PC-3 (cell line): Measurements from ENCODE around the gene PCBP3. TPM values are rescaled to one million over a fixed set of nuclear protein-coding genes. Genes with fewer than 3 reads are reported as not detected.

Experiments
- ATAC-seq: fragments of 200-7000 bp; cut with Tn5 transposase; 2 replicates; pipeline ENCODE4 v1.9.1; 2020; ENCODE audit warnings: mild to moderate bottlenecking, moderate library complexity
- BruUV-seq: library from RNA; stranded (reverse); fragments of 400-500 nt; replicated peaks from 2 replicates; lab custom pipeline; 2021; lab: Mats Ljungman, UMichigan
- CTCF ChIA-PET: fragments of 300-600 bp; sonication (Branson Sonifier 250); formaldehyde crosslinking; loops from one replicate; lab custom pipeline; 2022; ENCODE audit warnings: antibody characterized with exemption; lab: Charles Lee
- POLR2A ChIA-PET: fragments of 300-600 bp; sonication (Branson Sonifier 250); formaldehyde crosslinking; loops from one replicate; lab custom pipeline; 2022; ENCODE audit warnings: antibody characterized with exemption; ENCODE audit not compliant: unreplicated experiment; lab: Charles Lee
- DNase-seq: peaks from one replicate; pipeline ENCODE4 v3.0.0-alpha.2; 2015
- H2AFZ ChIP-seq: fragments of 300-600 bp; sonication (generic); 2 replicates; pipeline ENCODE4 v1.6.0; 2016; ENCODE audit warnings: antibody characterized with exemption, low read length
- H3F3A ChIP-seq: fragments of 300-600 bp; sonication (generic); one replicate; pipeline ENCODE4 v1.6.0; 2017; ENCODE audit warnings: antibody characterized with exemption, low read length, control low read depth, mild to moderate bottlenecking; ENCODE audit not compliant: unreplicated experiment
- H3K27ac ChIP-seq: fragments of 300-600 bp; sonication (generic); 2 replicates; pipeline ENCODE4 v1.5.1; 2016; ENCODE audit warnings: mild to moderate bottlenecking, low read length
- H3K27me3 ChIP-seq: fragments of 300-600 bp; sonication (generic); 2 replicates; pipeline ENCODE4 v1.6.1; 2016; ENCODE audit warnings: low read length, mixed read lengths
- H3K36me3 ChIP-seq: fragments of 300-600 bp; sonication (generic); 2 replicates; pipeline ENCODE4 v1.6.1; 2016; ENCODE audit warnings: low read depth, mixed run types, low read length, mixed read lengths
- H3K4me1 ChIP-seq: fragments of 300-600 bp; sonication (generic); 2 replicates; pipeline ENCODE4 v1.5.1; 2016; ENCODE audit warnings: low read length; ENCODE audit not compliant: insufficient read depth
- H3K4me2 ChIP-seq: fragments of 300-600 bp; sonication (generic); 2 replicates; pipeline ENCODE4 v1.6.0; 2016; ENCODE audit warnings: low read length
- H3K4me3 ChIP-seq: fragments of 300-600 bp; sonication (generic); 2 replicates; pipeline ENCODE4 v1.5.1; 2016; ENCODE audit warnings: mild to moderate bottlenecking, low read length, mixed read lengths
- H3K79me2 ChIP-seq: fragments of 300-600 bp; sonication (generic); 2 replicates; pipeline ENCODE4 v1.6.1; 2017; ENCODE audit warnings: low read length, mixed read lengths
- H3K9ac ChIP-seq: fragments of 300-600 bp; sonication (generic); 2 replicates; pipeline ENCODE4 v1.6.0; 2016; ENCODE audit warnings: mild to moderate bottlenecking, low read length
- H3K9me2 ChIP-seq: fragments of 300-600 bp; sonication (generic); replicated peaks from 2 replicates; pipeline ENCODE4 v1.6.1; 2016; ENCODE audit warnings: mixed run types, low read length, mixed read lengths
- H3K9me3 ChIP-seq: fragments of 300-600 bp; sonication (generic); 2 replicates; pipeline ENCODE4 v1.6.1; 2016; ENCODE audit warnings: low read length, mixed read lengths
- H4K20me1 ChIP-seq: fragments of 300-600 bp; sonication (generic); 2 replicates; pipeline ENCODE4 v1.6.1; 2016; ENCODE audit warnings: low read length, mixed read lengths
- EZH2 ChIP-seq: fragments of 300-600 bp; sonication (generic); IDR thresholded peaks from one replicate; pipeline ENCODE4 v1.6.1; 2017; ENCODE audit warnings: antibody characterized with exemption, mild to moderate bottlenecking, low read length; ENCODE audit not compliant: unreplicated experiment
- EZH2phosphoT487 ChIP-seq: fragments of 300-600 bp; sonication (generic); IDR thresholded peaks from 2 replicates; pipeline ENCODE4 v1.6.1; 2018; ENCODE audit warnings: mild to moderate bottlenecking, antibody characterized with exemption, low read length, borderline replicate concordance
- intact Hi-C: fragments of 100-400 bp; cut with micrococcal nuclease; formaldehyde crosslinking; loops from 2 replicates; pipeline ENCODE4 v1.9.0; 2023
- total RNA-seq: library from RNA; depleted of rRNA; stranded (reverse); fragments of >200 nt; gene quantifications from 2 replicates; pipeline ENCODE4 v1.2.3, GENCODE V29; 2014
- TF ChIP-seq, protein P1 (sequence below): fragments of 300-600 bp; sonication (generic); conservative IDR thresholded peaks from 2 replicates; pipeline ENCODE4 v1.5.1; 2017; ENCODE audit warnings: antibody characterized with exemption, low read depth, mild to moderate bottlenecking, low read length

The PCBP3 gene
- total RNA-seq, 1 experiment from 2014 or later = 2.4 TPM

DNA sequence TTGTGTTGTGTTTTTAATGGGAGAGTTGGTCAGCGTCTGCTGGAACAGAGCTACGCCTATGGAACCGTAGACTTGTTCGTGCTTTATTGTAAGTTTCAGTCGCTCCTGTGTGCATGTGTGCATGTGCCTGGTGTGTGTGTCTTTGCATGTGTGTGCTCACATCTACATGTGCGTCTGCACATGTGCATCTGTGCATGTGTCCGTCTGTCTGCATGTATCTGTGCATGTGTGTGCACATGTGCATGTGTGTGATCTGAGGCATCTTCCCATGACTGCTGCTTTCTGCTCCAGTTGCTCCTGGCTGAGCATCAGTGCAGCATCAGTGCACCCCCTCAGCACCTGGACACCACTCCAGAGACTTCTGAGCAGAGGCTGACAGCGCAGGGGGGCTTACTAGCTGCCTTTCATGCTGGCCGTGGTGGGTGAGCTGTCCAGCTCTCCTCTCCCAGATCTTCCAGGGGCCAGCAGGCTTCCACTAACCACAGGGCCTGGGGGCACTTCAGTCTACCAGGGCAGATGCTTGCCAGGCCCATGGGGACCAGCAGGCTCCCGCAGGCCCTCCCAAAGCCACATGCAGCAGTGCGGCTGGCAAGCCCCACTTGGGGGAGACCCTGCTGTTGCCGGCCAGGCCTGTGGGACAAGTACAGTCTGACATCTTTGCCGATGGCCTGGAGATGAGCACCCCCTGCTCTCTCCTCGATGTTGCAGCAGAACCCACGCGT is 47.8 kb upstream of the PCBP3 start:
- Histone ChIP-seq H3K36me3 (no peaks in the 10 kb centered on the region), H3K27ac (no peak overlapping the region), H3K4me2 (no peak overlapping the region), H4K20me1 (no peaks in the 10 kb centered on the region), H3F3A (no peaks in the 10 kb centered on the region), H3K9ac (no peak overlapping the region), H3K4me3 (no peak overlapping the region), H3K9me2 (no peaks in the 10 kb centered on the region), H3K9me3 (no peaks in the 10 kb centered on the region), H2AFZ (no peak overlapping the region), H3K27me3 (peaks cover 20% of the 10 kb centered on the region; the same call in 1 of the 2 replicates), H3K4me1 (no peaks in the 10 kb centered on the region), H3K79me2 (no peaks in the 10 kb centered on the region)
- intact Hi-C loops = loop anchor here (1.0 to 2.0 kb wide), 2 partner anchors 39 to 223 kb away; no protein-coding TSS in a partner anchor
- BruUV-seq = no TSS peak
- DNase-seq = no peak
- POLR2A ChIA-PET = no interaction called here
- no peak for TF ChIP-seq EZH2
- TF ChIP-seq EZH2phosphoT487 = no peak
- TF ChIP-seq, protein P1, sequence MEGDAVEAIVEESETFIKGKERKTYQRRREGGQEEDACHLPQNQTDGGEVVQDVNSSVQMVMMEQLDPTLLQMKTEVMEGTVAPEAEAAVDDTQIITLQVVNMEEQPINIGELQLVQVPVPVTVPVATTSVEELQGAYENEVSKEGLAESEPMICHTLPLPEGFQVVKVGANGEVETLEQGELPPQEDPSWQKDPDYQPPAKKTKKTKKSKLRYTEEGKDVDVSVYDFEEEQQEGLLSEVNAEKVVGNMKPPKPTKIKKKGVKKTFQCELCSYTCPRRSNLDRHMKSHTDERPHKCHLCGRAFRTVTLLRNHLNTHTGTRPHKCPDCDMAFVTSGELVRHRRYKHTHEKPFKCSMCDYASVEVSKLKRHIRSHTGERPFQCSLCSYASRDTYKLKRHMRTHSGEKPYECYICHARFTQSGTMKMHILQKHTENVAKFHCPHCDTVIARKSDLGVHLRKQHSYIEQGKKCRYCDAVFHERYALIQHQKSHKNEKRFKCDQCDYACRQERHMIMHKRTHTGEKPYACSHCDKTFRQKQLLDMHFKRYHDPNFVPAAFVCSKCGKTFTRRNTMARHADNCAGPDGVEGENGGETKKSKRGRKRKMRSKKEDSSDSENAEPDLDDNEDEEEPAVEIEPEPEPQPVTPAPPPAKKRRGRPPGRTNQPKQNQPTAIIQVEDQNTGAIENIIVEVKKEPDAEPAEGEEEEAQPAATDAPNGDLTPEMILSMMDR = no peak
- CTCF ChIA-PET = interaction anchor here (0.8 kb wide), 1 partner anchor 40 kb away, joined by 4 read pairs; no protein-coding TSS in a partner anchor
- no peak for ATAC-seq

DNA sequence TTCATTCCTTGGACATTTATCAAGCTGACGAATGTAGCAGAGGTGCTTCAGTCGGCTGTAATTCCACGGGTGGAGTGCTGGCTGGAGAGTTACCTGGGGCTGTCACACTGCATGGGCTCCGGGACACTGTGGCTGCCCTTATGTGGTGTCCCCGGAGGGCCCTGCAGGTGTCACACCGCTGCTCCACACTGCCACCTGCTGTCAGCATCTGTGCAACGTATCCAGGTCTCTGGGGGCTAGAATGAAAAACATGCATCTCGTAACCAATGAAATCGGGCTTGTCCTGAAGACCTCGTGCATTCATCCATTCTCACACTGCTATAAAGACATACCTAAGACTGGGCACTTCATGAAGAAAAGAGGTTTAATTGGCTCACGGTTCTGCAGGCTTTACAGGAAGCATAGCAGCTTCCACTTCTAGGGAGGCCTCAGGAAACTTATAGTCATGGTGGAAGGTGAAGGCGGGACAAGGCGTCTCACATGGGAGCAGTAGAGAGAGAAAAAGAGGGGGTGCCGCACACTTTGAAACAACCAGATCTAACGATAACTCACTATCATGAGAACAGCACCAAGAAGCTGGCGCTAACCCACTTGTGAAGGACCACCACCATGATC is 46.7 kb upstream of the PCBP3 start:
- ATAC-seq (peak; percentile 98), DNase-seq (peak; percentile 79)
- POLR2A ChIA-PET = no interaction called here
- Histone ChIP-seq H3K4me2 (no peak overlapping the region; the same call in 1 of the 2 replicates), H3K4me3 (no peak overlapping the region), H3K9ac (no peak overlapping the region), H3K79me2 (no peaks in the 10 kb centered on the region), H3K4me1 (no peaks in the 10 kb centered on the region), H4K20me1 (no peaks in the 10 kb centered on the region), H3K36me3 (no peaks in the 10 kb centered on the region), H2AFZ (peak overlapping the region; percentile 58; the same call in 1 of the 2 replicates), H3K9me2 (no peaks in the 10 kb centered on the region), H3K9me3 (no peaks in the 10 kb centered on the region), H3F3A (no peaks in the 10 kb centered on the region), H3K27ac (no peak overlapping the region), H3K27me3 (peaks cover 20% of the 10 kb centered on the region; the same call in 1 of the 2 replicates)
- intact Hi-C loops = loop anchor here (1.0 to 2.0 kb wide), 2 partner anchors 41 to 222 kb away; no protein-coding TSS in a partner anchor
- TF ChIP-seq, protein P1 = peak; percentile 92
- no peak for TF ChIP-seq EZH2phosphoT487
- BruUV-seq = no TSS peak
- CTCF ChIA-PET = interaction anchor here (0.8 kb wide), 1 partner anchor 41 kb away, joined by 4 read pairs; no protein-coding TSS in a partner anchor
